Nucleus accumbens (tissue), 56 donors: Measurements from ENCODE around the gene TF.

Source experiments
- DNase-seq, 56 donors: peaks; one replicate each; lab custom pipeline; 2025; lab: John Stamatoyannopoulos, UW

Gene TF

DNA sequence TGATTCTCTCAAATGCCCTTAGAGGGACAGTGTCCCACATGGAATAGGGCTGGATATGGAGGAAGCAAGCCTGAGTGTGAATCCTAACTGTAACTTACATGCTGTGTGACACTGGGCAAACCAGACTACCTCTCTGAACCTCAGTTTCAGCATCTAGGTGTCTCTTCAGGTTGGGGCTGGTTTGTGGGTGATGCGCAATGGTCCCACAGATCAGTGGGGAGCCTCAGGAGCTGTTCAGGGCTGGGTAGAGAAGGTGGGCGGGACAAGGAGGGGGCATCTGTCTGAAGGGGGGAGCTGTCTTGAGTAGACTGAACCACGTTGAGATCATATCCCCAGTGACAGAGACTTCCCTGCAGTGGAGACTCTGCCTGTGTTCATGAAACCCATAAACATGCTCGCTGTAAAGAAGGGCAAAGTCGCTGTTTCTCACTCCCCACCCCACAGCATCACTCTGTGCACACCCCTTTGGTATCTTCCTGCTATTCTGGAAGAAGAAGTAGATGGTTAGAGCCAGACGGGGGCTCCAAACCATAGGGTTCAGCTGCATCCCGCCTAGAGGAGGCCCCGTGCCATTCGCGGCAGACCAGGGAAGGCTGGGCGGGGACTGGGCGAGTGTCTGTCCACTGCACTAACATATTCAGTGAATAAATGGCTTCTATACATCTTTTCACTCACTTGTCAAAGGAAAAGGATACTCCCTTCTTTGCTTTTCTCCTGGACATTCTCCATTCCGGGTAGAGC, 87.9 kb downstream of the TF start:
- no peak for DNase-seq

DNA sequence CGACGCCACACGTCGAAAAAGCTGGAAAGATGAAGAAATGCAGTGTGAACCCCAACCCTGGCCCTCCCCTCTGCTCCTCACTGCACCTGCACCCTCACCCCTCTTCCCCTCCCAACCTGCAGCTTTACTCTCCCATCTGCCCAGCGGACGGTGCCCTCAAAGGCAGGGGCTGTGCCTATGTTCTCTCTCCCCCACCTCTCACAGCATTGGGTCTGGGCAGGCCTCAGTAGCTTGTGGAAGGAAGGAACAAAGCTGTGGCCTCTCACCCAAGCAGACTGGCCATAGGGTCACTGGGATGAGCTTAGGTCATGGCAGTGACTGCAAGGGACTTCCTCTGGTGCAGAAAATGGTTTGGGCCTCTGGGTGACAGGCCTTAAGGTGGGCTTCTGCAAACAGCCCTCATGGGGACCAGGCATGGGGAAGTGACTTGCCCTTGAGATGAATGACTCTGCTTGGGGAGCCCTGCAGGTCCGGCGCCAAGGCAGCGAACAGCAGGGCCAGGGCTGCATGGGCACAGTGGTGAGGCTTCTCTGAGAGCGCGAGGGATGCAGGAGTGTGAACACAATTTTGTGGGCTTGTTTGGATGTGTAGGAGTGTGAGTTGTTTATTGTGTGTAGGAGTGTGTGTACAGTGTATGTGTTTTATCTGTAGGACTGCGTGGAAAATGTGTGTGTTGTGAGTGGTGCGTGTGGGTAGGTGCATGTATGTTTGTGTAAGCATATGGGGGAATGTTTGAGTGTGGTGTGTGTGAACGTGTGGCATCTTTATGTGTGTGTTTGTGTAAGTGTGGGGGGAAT, 88.6 kb downstream of the TF start:
- DNase-seq = no peak

DNA sequence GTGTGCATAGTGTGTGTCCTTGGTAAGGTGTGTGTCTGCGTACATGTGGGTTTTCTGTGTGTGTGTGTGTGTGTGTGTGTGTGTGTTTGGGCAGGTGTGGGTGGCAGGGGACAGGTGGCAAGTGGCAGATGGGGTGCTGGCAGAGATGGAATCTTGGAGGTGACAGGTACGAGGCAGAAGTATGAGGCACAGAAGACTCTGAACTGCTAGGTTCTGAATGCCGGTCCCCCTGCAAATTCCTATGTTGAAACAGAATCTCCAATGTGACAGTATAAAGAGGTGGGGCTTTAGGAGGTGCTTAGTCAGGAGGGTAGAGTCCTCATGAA, 89.2 kb downstream of the TF start:
- no peak for DNase-seq

DNA sequence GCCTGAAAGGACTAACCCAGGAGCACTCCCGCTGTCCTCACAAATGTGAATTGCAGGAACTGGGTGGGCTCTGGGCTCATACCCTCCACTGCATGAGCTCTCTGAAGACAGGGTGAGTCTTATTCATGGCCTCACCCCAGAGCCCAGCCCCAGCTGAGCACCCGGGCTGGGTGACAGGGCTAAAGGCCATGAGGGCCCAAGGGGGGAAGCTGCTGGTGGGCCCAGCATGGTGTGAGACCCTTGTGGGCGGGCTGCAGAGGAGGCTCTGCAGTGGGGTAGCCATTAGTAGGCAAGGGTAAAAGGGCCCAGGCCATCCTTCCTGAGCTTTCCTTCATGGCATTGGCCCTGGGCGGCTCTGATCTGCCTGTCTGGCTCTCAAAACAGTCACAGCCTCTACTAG, 89.8 kb downstream of the TF start:
- no peak for DNase-seq

DNA sequence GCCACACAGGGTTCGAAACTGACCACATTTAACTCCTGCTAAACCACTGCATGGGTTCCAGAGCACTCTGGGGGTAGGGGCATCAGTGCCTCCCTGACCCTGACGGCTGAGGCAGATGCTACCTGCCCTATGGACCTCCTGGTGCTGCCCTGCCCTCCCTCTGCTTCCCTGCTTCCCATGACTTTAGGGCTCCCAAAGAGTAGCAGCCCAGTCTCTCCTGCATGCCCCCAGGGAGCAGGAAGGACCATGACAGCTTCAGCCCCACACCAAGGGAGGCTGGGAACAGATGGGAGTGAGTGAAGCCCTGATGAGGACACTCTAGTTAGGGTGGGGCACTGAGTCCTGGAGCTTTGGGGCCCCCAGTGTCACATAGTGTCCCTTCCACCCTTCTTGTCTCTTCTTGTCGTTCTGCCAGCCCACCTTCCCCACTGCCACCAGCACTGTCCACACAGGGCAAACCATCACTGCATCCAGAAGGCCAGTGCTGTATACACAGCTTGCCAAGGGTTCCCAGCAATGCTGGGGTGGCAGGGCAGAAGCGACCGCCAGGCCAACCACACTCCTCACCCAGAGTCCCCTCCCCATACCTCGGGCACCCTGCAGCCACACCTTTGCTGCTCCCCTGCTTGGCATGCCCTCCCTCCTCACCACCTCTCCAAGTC, 90.4 kb downstream of the TF start:
- DNase-seq = no peak

DNA sequence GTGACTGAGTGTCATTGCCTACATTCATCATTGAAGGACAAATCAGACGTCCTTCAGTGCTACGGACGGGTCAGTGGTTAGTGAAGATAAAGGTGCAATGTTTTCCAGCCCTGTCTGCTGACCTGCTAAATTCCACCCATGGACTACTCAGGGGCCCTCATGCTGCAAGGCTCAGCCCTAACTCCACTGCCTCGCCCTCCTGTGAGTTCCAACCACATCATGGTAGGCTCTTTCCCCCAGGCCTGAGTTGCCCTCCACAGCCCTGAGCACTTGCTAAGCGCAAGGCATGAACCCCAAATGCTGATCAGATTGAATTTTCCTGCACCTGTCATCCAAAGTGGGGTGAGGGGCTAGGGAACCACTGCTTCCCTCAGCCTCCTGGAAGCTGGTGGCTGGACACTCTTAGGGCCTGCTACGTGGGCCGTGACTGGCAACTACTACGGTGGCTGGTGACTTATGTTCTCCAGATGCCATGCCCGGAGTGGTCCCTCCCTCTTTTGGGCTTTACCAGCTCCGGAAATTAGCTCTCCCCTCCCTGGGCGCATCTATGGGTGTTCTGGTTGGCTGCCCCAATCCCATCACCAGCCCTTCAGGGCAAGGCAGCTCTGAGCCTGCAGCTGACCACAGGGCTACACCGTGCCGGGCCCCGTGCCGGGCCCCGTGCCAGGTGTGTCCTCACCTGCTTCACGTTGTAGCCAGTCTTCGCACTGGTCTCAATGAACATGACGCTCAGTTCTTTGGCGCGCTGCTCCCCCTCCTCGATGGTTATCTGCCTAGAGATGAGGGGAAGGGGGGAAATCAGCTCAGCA, 91.5 kb downstream of the TF start:
- no peak for DNase-seq

DNA sequence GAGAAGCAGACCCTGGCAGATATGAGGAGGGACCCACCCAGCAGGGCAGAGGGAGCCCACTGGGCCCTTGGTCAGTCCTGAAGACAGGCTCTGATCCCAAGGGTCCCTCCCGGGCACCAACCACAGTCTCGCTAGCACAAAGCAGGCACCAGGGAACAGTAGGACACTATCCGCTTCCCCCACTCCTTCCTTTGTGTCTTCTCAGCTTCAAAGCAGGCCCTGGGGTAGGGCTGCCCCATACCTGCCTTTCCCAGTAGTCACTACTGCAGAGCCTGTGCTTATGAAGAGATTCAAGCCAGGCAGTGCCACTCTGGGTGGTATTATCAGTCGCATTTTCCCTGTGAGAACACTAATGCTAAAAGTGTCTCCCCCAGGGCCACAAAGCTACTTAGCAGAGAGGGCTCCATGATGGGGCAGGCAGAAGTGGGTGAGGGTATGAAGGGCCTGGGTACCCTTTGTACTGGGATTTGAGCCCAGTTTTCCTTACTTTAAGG, 92.2 kb downstream of the TF start:
- no peak for DNase-seq

DNA sequence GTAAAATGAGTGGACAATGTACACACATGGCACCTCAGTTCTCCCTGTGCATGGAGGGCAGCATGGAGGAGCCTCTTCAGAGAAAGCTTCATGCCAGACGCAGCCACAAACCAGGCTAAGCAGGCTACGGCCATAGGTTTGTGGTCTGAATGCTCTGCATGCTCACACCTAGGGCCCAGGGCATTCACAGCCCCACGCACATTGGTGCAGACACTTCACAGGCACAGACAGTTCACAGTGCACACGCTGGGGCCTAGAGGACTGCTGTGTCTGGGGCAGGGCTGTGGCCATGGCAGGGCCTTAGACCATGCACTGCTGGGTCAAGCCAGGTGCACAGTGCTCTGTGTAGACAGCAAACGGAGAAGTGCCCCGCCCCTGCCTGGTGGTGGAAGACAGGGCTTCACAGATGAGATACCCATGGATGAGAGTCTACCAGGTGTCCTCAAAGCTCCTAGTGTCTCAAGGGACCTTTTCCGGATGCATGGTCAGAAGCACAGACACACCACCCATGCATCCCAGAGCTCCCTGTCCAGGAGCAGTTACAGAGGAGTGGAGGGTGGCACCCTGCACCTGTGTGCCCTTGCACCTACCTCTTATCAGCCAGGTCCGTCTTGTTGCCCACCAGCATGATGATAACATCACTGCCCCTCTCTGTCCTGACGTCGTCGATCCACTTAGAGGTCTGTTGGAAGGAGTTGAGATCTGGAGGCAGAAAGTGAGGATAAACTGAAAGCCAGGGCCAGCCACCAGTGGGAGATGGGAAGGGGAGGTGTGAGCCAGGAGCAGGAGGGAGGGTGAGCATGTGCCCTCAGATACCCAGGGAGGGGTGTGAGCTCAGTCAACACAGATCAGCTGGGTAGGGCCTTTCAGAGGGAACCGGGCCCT, 93.0 kb downstream of the TF start:
- no peak for DNase-seq

DNA sequence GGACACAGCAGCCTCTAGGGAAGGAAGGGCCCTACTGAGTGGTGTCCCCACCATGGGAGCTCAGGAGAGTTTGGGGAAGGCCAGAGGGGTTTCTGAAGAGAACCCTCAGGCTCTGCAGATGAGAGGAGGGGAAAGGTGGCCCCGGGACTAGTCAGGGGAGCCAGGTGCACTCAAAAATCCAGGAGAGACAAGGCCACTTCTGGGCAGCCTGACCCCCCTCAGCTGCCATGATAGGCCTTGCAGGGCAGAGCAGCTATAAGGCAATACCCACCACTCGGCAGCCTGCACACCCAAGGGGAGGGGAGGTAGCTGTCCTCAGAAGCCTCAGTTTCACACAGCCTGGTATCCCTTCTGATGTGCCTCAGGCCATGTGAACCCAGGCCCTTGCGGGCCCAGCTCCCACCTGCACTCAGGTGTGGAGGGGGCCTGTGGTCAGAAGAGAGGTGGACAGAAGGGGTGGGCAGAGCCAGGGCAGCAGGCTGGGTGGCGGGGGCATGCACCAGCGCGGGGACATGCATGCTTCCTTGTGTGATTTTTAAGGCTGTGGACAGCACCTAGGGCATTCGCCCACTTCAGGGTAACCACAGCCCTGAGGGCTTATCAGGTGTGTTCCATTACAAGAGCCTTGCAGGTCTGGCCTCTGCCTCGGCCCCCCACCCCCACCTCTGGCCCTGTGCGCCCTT, 94.0 kb downstream of the TF start:
- DNase-seq = no peak

DNA sequence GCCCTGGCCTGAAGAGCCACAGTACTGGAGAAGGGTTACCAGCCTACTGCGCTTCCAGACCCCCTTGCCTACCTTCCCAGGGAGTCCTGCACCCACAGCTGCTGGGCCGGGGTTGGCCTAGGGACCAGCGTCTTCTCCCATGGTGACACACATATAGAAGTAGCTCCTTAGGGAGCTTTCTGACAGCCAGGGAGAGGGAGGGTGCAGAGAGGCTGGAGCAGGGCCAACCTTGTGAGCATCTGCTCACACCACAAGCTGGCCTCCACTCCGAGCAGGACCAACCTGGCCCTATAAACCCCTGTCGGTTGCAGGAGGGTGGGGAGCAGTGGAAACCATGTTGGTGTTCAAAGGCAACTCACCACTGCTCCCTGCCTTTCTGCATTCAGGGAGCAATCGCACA, 94.6 kb downstream of the TF start:
- DNase-seq = no peak

DNA sequence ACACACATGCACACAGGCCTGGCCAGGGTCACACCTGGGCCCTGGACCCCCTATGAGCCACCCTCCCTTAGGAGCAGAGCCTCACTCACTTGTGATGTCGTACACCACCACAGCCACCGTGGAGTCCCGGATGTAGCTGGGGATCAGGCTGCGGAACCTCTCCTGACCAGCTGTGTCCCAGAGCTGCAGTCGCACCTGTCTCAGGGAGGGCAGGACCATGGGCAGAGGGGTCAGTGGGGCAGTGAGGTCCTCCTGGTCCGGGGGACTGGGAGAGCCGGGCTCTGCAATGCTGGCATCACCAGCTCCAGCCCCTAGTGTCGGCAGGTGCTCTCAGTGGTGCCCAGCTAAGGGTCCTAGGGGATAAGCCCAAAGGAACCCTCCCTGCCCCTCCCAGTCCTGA, 95.0 kb downstream of the TF start:
- DNase-seq = no peak

DNA sequence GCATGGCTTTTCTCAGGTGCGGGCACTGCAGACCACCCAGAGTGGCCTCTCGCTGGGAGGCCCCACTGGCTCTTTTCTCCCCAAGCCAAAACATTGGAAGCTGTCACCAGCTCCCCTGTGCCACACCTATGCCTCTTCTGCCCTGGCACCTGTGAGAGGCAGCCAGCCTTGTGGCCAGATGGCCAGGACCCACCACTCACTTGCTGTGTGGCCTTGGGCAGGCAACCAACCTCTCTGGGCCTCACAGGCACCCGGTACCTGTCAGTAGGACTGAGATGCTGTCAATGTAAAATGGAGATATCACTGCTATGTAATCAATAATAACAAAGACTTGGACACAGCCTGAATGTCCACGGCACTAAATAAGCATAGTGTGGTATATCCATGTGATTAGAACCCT, 96.0 kb downstream of the TF start:
- no peak for DNase-seq

DNA sequence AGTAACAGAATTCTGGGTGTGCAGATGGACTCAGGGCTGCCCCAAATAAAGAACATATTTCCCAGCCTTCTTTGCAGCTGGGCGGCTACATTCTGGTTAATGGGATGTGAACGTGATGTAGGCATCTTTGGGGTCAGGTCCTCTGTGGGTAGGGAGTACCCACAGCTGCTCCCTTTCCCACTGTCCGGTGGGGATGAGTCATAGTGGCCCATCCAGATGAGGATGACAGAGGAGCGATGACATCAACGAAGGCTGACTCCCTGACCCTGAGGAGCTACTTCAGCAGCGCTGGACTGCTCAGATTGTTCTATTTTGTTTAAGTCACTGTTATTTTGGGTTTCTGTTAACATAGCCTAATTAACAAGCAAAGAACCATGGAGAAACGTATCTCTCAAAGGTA, 97.4 kb downstream of the TF start:
- peak in 1 of 56 donors; percentile 20 for DNase-seq

DNA sequence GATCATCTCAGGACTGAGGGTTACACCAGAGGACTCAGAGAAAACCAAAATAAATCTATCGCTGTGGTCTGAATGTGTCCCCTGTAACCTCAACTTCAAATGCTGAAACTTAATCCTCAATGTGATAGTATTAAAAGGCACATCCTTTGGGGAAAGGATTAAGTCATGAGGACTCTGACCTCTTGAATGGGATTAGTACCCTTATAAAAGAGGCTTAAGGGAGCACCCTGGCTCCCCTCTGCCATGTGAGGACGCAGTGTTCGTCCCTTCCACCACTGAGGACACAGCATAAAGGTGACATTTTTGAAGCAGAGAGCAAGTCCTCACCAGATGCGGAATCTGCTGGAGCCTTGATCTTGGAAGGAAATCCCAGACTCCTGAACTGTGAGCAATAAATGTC, 98.9 kb downstream of the TF start:
- DNase-seq = no peak
